ENCODE data around the gene SSTR3.

DNA sequence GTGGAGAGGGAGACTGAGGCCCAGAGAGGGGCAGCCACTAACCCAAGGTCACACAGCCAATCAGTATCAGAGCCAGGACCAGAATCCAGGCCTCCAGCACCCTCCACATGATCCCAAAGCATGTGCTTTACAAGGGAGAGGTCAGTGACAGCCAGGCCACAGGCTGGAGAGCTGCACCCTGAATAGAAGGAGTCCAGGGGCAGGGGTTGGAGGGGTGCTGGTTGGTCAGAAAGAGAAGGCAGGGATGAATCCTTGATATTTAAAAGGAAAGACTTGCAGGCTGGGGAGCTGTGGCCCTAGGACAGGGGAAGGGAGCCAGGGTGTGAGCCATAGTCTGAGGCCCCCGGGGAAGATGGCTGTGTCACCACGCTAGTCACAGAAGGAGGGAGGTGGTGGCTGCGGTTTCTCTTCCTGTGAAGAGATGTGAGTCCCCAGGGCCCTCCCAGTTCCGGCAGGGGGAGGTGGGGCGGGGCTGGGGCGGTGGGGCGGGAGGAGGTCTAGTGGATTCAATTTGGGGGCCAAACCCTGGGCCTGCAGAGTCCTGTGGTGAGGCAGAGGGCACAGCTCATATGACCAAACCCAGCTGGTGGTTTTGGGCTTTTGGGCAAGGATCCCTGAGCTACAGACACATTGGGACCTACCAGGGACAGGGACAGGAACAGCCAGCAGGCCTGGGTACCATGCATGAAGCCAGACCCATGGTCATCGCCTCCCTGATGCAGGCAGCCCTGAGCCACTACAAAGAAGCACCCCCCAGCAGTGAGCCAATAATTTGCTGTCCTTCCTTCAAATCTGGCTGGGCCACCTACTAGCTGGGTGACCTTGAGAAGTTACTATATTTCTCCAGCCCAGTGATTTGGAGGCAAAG is 17.8 kb upstream of the SSTR3 start:
- TF ChIP-seq, protein P1, sequence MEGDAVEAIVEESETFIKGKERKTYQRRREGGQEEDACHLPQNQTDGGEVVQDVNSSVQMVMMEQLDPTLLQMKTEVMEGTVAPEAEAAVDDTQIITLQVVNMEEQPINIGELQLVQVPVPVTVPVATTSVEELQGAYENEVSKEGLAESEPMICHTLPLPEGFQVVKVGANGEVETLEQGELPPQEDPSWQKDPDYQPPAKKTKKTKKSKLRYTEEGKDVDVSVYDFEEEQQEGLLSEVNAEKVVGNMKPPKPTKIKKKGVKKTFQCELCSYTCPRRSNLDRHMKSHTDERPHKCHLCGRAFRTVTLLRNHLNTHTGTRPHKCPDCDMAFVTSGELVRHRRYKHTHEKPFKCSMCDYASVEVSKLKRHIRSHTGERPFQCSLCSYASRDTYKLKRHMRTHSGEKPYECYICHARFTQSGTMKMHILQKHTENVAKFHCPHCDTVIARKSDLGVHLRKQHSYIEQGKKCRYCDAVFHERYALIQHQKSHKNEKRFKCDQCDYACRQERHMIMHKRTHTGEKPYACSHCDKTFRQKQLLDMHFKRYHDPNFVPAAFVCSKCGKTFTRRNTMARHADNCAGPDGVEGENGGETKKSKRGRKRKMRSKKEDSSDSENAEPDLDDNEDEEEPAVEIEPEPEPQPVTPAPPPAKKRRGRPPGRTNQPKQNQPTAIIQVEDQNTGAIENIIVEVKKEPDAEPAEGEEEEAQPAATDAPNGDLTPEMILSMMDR (conservative IDR thresholded peaks at IDR 0.05; ENCODE audit: low read depth, low read length): no peak
- TF ChIP-seq EZH2 (IDR thresholded peaks at IDR 0.05; ENCODE audit: borderline replicate concordance, low read depth, low read length, poor library complexity, severe bottlenecking): no peak
